Left forelimb (tissue), 1 donor: Measurements from ENCODE around the gene ITGB3BP.
"Not testable (repeated sequence)": the region's sequence is repeated elsewhere in the genome, so short reads cannot be mapped to it uniquely, and the experiment has no call there.

Experiments used
- DNase-seq: peaks from one replicate; pipeline ENCODE4 v3.0.0-alpha.2; 2018; ENCODE audit warnings: low spot score

Gene ITGB3BP

GRCh38 chr1:63522891-63523728 lies at the start of gene ITGB3BP, which contains the start of gene EFCAB7:
Gene ITGB3BP, minus strand, starts transcription at chr1:63523225. Its CDS starts 92 bp downstream, at chr1:63523133.
Gene EFCAB7, plus strand, starts transcription at chr1:63523525. Its CDS starts 2,048 bp downstream, at chr1:63525573.
- peak; percentile 92 for DNase-seq

GRCh38 chr1:63572686-63573085 lies 49.7 kb upstream of the ITGB3BP start:
- DNase-seq: not testable (repeated sequence)

DNA sequence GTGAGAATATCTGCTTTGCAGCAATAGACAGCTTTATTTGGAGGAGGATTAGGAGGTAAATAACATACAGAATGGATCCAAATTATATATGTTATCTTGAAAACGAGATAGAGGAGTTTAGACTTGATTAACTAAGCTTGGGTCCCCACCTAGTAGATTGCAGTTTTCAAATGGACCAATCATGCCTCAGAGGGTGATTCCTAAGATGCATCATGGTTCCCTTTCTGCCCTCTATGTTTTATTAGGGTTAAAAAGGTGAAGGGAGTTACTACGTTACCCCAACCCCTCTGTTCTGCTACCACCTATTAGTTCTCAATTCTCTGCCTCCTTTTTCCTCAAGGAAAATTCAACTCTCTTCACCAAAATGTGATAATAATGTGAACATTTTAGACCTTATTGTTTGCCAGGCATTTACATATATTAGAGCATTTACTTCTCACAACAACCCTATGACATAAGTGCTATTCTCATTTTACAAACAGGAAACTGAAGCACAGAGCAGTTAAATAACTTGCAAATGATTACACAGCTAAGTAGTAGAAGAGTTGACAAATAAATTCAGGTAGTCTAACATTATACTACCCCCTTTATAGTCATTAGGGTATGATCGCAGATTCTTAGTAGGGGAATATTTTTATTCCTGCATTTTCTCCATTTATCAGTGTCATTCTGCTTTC lies 46.8 kb upstream of the ITGB3BP start:
- no peak for DNase-seq

DNA sequence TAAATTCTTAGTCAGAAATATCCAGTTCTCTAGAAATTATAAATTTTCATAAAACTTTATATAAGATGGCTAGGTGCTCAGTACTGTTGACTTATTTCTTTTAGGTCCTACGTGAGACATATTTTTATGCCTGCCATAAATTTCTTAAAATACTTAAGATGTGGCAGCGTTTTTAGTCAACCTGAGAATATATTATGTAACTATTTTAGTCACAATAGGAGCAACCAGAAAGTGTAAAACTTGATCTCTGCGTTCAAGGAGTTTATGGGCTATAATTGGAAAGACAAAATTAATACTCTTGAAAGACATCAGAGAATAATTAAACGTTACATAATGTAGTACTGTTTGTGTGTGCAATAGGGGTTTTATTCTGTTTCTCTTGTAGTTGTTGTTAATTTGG lies 46.0 kb upstream of the ITGB3BP start:
- no peak for DNase-seq

- DNase-seq: no peak
Measured at GRCh38 chr1:63563745-63564144, 40.7 kb upstream of the ITGB3BP start.

DNA sequence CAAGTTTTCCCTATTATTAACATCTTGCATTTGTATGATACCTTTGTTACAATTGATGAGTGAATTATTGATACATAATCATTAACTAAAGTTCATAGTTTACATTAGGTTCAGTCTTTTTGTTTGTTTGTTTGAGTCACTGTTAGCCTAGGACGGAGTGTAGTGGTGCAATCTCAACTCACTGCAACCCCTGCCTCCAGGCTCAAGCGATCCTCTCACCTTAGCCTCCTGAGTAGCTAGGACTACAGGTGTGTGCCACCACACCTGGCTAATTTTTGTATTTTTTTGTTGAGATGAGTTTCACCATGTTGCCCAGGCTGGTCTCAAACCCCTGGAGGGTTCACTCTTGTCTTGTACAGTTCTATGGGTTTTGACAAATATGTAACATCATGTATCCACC lies 36.3 kb upstream of the ITGB3BP start:
- DNase-seq: no peak

DNA sequence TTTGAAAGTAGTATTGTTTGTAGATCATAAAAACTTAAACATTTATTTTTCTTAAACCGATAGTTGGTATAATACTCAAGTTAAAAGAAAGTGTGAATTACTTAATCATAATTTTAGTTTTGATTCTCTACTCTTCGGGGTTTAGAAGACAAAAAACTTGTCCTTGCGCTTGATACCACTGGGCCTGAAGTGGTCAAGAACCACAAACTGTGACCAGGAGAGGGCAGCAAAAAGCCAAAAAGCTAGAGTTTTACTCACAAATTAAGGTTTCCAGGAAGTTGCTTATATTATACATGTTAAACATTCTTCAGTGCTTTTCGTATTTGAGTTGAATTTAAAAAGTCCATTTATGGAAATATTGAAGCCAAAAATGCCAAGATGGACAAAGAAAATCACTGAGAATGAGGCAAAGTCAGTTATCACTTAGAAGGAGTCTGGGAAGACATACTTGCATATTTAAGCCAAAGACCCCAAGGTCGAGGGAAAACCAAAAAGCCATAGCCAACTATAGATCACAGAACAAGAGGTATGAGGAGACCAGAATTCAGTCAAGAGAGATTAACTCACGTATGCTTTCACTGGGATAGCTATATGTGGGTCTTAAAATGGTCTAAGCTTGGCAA lies 34.5 kb upstream of the ITGB3BP start:
- no peak for DNase-seq

DNA sequence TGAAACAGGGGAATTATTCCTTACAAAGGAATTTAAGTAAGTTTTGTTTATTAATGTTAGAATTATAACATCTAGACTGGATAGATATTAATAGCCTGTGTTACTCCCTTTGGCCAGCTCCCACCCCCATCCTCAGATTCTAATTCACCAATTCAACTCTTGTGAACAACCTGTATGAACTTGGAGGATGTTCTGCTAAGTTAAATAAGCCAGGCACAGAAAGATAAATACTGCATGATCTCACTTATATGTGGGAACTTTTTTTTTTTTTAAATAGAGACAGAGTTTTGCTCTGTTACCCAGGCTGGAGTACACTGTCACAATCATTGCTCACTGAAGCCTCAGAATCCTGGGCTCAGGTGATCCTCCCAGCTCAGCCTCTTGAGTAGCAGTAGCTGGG lies 32.5 kb upstream of the ITGB3BP start:
- no peak for DNase-seq

GRCh38 chr1:63548877-63549276 lies 25.9 kb upstream of the ITGB3BP start:
- no peak for DNase-seq

DNA sequence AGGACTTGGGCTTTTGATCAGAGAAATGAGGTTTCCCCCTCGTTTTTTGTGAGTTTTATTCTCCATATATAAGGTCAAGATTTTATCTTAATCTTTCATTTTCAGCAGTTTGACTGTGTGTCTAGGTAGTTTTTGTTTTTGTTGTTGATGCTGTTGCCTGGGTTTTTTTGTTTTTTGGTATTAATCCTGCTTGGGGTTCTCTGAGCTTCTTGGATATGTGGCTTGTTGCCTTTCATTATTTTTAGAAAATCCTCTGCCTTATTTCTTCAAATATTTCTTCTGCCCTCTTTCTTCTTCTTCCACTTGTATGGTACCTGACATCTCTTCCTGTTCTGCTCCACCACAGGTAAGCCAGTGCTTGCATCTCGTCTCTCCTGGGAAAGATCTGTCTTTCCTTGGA lies 25.3 kb upstream of the ITGB3BP start:
- DNase-seq: no peak

DNA sequence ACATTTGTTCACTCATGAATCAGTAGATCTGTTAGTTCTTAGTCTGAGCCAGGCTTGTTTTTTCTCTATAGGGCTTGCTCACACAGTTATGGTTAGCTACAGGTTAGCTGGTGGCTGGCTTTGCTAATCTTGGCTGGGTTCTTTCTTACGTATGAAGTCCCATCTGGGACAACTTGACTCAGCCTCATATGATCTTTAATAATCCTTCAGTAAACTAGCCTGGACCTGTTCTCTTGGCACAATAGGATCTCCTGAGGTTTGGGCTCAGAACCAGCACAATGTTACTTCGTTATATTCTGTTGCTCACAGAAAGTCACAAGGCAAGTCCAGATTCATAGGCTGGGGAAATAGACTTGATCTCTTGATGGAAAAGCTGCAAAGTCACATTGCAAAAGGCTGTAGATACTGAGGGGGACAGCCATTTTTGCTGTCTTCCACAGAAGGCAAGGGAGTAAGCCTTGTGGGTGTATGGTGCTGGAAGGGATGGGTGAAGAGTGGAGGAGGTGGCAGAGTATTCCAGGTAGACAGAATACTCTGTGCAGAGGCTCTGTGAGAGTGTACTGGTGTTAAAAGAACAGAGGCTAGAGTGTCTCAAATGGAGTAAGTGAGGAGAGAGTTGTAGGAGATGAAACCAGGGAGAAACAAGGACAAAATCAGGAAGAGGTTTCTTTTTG lies 24.7 kb upstream of the ITGB3BP start:
- DNase-seq: no peak

GRCh38 chr1:63545780-63546179 lies 22.8 kb upstream of the ITGB3BP start:
- no peak for DNase-seq

GRCh38 chr1:63537940-63538339 lies 14.9 kb upstream of the ITGB3BP start:
- DNase-seq: no peak

GRCh38 chr1:63537006-63537405 lies 14.0 kb upstream of the ITGB3BP start:
- DNase-seq: no peak

GRCh38 chr1:63534406-63534805 lies 11.4 kb upstream of the ITGB3BP start:
- no peak for DNase-seq

- DNase-seq: no peak
Measured at GRCh38 chr1:63533931-63534330, 10.9 kb upstream of the ITGB3BP start.

DNA sequence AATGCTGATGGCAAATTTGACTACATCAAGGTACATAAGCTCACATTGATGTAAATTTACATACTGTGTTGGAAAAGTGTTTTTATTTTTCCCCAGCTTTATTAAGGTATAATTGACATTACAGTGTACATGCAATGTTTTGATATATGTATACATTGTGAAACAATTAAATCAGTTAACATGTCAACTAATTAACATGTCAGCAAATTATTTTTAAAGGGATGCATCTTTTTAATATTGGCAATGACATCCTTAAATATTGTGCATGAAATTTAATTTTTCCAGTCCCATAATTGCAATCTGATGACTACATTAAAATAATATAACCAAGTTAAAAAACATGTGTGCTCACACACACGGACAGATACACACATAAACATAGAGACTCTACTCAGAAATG lies 9.7 kb upstream of the ITGB3BP start:
- DNase-seq: no peak

DNA sequence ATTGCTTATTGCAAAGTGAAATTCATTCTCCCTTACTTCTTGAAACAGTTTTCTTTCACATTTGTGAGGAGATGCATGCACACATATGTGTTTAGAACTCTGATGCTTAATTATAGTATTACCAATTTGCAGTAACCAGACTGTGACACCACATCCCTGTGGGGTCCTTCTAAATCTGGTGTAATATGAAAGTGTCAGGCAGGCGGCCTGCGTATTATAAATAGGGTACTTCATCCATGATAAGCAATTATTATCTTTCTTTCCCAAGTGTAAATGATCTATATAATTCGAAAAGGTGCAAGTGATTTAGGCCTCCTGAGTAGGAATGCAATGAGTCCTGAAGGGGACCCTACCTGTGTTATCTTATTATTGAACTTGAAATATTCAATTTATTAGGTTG lies 1.2 kb upstream of the ITGB3BP start:
- DNase-seq: no peak

DNA sequence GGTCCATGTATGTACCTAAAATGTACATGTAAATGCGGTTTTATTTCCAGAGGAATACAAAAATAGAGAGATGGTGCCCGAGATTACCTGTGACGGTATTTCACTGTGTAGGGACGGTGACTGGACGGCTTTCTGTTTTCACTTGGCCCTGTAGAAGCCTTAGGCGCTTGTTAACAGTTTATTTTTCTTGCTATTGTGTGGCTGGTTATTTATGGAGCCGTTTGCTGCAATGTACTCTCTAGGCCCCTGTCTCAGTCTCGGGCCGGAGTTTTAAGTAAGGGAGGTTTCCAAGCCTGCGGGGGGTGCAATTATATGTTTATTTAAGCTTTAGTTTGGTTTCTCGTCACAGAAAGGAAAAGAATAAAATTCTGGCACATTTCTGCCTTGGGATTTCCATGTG lies 713 bp upstream of the ITGB3BP start:
- no peak for DNase-seq

DNA sequence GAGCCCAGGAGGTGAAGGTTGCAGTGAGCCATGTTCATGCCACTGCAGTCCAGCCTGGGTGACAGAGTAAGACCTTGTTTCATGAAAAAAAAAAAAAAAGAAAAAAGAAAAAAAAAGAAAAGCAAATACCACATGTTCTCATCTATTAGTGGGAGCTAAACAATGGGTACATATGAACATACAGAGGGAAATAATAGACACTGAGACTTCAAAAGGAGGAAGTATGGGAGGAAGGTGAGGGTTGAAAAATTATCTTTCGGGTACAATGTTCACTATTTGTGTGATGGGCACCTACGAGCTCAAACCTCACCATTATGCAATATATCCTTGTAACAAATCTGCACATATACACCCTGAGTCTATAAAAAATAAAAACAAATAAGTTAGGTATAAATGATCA lies 6.4 kb downstream of the ITGB3BP start:
- no peak for DNase-seq

DNA sequence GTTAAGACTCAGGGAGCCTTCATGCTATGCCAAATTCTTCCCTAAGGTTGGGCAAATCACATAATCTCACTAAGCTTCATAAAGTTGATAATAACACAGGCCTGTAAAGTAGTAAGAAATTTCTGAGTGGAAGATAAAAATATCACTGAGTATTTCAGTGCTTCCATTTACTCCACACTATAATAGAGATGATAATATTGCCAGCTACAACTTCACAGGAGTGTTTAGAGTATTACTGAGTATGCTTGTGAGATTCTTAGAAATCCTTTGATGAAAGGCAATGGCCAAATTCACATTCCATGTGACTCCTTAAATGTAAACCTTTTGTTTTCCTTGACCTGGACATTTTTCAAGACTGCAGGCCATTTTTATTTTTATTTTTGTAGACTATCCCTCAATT lies 10.4 kb downstream of the ITGB3BP start:
- no peak for DNase-seq

- no peak for DNase-seq
Measured at GRCh38 chr1:63509718-63510117, 13.3 kb downstream of the ITGB3BP start.
